GM12878 (cell line): ENCODE data around the gene LRRC70.

ENCODE experiments used
- BRCA1 ChIP-seq: IDR thresholded peaks from 2 replicates; pipeline ENCODE4 v1.6.1; 2011; ENCODE audit warnings: low read depth, low read length, improper control_type of control experiment
- CEBPZ ChIP-seq: fragments of 150-350 bp; IDR thresholded peaks from 2 replicates; pipeline ENCODE4 v1.6.1; 2016; ENCODE audit warnings: low read depth, low read length
- CHD1 ChIP-seq: IDR thresholded peaks from 2 replicates; pipeline ENCODE4 v1.6.1; 2012; ENCODE audit warnings: low read depth, low read length, improper control_type of control experiment
- CREB1 ChIP-seq: IDR thresholded peaks from 2 replicates; pipeline ENCODE4 v1.6.1; 2012; ENCODE audit warnings: low read depth, mild to moderate bottlenecking, inconsistent platforms
- HDAC6 ChIP-seq: fragments of 200-600 bp; sonication (generic); IDR thresholded peaks from one replicate; pipeline ENCODE4 v1.8.0; 2017; ENCODE audit warnings: antibody characterized with exemption; ENCODE audit not compliant: unreplicated experiment
- POLR2AphosphoS5 ChIP-seq: IDR thresholded peaks from 2 replicates; pipeline ENCODE4 v1.6.1; 2011; ENCODE audit warnings: mild to moderate bottlenecking, low read length, inconsistent platforms
- SUZ12 ChIP-seq: fragments of 200-600 bp; sonication (generic); IDR thresholded peaks from one replicate; pipeline ENCODE4 v1.6.1; 2018; ENCODE audit warnings: antibody characterized with exemption, mild to moderate bottlenecking; ENCODE audit not compliant: unreplicated experiment
- TARDBP ChIP-seq: IDR thresholded peaks from 2 replicates; pipeline ENCODE4 v1.6.1; 2016; ENCODE audit warnings: borderline replicate concordance
- TCF12 ChIP-seq: IDR thresholded peaks from 2 replicates; pipeline ENCODE4 v1.6.1; 2011; ENCODE audit warnings: low read depth, mild to moderate bottlenecking, low read length
- ZSCAN29 ChIP-seq: fragments of 450-650 bp; IDR thresholded peaks from 2 replicates; pipeline ENCODE4 v1.6.1; 2017; ENCODE audit warnings: mild to moderate bottlenecking, moderate library complexity
- TF ChIP-seq, protein P1 (sequence below), 3 experiments: IDR thresholded peaks in 2 of 3; conservative IDR thresholded peaks in 1 of 3; 2 replicates each; pipeline ENCODE4 v1.5.1; 2011; ENCODE audit warnings: low read depth in 3 of 3, low read length in 3 of 3, mild to moderate bottlenecking in 3 of 3, control low read depth in 2 of 3, moderate library complexity in 2 of 3, inconsistent platforms in 1 of 3, mixed read lengths in 1 of 3; ENCODE audit not compliant: control insufficient read depth in 2 of 3, insufficient read depth in 1 of 3; ENCODE audit errors: extremely low read depth in 1 of 3
- TF ChIP-seq, protein P2 (sequence below): IDR thresholded peaks from 2 replicates; pipeline ENCODE4 v1.6.1; 2012; ENCODE audit warnings: mild to moderate bottlenecking, low read depth, low read length
- TF ChIP-seq, protein P3 (sequence below): IDR thresholded peaks from 2 replicates; pipeline ENCODE4 v1.6.1; 2011; ENCODE audit warnings: mild to moderate bottlenecking, low read depth, low read length, moderate library complexity; ENCODE audit not compliant: insufficient replicate concordance

- TF ChIP-seq, protein P1, sequence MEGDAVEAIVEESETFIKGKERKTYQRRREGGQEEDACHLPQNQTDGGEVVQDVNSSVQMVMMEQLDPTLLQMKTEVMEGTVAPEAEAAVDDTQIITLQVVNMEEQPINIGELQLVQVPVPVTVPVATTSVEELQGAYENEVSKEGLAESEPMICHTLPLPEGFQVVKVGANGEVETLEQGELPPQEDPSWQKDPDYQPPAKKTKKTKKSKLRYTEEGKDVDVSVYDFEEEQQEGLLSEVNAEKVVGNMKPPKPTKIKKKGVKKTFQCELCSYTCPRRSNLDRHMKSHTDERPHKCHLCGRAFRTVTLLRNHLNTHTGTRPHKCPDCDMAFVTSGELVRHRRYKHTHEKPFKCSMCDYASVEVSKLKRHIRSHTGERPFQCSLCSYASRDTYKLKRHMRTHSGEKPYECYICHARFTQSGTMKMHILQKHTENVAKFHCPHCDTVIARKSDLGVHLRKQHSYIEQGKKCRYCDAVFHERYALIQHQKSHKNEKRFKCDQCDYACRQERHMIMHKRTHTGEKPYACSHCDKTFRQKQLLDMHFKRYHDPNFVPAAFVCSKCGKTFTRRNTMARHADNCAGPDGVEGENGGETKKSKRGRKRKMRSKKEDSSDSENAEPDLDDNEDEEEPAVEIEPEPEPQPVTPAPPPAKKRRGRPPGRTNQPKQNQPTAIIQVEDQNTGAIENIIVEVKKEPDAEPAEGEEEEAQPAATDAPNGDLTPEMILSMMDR (IDR thresholded peaks at IDR 0.05 in 2 of 3, conservative IDR thresholded peaks at IDR 0.05 in 1 of 3; ENCODE audit: control insufficient read depth in 2 of 3, extremely low read depth in 1 of 3, insufficient read depth in 1 of 3, low read depth in 3 of 3, low read length in 3 of 3), result no peak
- TF ChIP-seq POLR2AphosphoS5 (no peak), CHD1 (no peak), SUZ12 (no peak), TCF12 (no peak), HDAC6 (no peak), BRCA1 (no peak), CREB1 (no peak), ZSCAN29 (no peak), TARDBP (no peak), CEBPZ (no peak)
- TF ChIP-seq, protein P2, sequence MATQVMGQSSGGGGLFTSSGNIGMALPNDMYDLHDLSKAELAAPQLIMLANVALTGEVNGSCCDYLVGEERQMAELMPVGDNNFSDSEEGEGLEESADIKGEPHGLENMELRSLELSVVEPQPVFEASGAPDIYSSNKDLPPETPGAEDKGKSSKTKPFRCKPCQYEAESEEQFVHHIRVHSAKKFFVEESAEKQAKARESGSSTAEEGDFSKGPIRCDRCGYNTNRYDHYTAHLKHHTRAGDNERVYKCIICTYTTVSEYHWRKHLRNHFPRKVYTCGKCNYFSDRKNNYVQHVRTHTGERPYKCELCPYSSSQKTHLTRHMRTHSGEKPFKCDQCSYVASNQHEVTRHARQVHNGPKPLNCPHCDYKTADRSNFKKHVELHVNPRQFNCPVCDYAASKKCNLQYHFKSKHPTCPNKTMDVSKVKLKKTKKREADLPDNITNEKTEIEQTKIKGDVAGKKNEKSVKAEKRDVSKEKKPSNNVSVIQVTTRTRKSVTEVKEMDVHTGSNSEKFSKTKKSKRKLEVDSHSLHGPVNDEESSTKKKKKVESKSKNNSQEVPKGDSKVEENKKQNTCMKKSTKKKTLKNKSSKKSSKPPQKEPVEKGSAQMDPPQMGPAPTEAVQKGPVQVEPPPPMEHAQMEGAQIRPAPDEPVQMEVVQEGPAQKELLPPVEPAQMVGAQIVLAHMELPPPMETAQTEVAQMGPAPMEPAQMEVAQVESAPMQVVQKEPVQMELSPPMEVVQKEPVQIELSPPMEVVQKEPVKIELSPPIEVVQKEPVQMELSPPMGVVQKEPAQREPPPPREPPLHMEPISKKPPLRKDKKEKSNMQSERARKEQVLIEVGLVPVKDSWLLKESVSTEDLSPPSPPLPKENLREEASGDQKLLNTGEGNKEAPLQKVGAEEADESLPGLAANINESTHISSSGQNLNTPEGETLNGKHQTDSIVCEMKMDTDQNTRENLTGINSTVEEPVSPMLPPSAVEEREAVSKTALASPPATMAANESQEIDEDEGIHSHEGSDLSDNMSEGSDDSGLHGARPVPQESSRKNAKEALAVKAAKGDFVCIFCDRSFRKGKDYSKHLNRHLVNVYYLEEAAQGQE, result no peak
- TF ChIP-seq, protein P3, sequence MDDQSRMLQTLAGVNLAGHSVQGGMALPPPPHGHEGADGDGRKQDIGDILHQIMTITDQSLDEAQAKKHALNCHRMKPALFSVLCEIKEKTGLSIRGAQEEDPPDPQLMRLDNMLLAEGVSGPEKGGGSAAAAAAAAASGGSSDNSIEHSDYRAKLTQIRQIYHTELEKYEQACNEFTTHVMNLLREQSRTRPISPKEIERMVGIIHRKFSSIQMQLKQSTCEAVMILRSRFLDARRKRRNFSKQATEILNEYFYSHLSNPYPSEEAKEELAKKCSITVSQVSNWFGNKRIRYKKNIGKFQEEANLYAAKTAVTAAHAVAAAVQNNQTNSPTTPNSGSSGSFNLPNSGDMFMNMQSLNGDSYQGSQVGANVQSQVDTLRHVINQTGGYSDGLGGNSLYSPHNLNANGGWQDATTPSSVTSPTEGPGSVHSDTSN, result no peak
Observed at GRCh38 chr5:62536232-62536631, 42.4 kb upstream of the LRRC70 start.
